Breast epithelium (tissue), 3 donors: Measurements from ENCODE around the gene SNAP25.

Experiments
- POLR2A ChIP-seq: fragments of 450-650 bp; IDR thresholded peaks from one replicate; pipeline ENCODE4 v1.6.1; 2016; ENCODE audit warnings: antibody characterized with exemption, mild to moderate bottlenecking, moderate library complexity
- TF ChIP-seq, protein P1 (sequence below), 3 donors: fragments of 450-650 bp; IDR thresholded peaks; one replicate each; pipeline ENCODE4 v1.5.1; 2016 to 2017; ENCODE audit warnings: antibody characterized with exemption in 3 of 3, mild to moderate bottlenecking in 3 of 3, moderate library complexity in 3 of 3

DNA sequence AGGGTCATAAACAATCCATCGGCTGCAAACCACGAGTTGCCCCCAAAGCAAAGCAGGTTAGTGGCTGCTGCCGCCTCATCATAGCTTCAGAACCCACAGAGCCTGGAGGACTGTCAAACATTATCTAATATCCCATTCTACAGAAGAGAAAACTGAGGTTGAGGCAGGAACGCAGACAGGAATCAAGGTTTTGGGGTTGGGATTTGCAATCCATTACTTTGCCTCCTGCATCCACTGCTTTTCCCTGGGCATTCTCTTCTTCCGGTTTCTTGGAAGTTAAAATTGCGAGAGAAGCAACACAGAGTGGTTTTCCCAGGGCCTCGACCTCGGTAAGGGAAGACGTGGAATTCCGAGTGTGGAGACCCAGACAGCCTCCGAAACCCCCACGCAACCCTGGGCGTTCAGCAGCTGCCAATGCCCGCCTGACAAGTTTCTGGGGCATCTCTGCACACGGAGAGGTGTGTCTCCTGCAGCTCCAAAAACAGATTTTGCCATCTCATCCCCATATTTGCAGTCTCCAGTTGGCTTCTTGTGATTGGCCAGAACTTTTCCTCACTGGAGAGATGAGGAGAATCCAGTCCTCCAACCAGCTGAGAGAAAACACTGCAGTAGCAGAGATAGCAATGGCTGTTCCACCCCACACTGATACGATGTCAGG, 45.5 kb upstream of the SNAP25 start:
- TF ChIP-seq, protein P1, sequence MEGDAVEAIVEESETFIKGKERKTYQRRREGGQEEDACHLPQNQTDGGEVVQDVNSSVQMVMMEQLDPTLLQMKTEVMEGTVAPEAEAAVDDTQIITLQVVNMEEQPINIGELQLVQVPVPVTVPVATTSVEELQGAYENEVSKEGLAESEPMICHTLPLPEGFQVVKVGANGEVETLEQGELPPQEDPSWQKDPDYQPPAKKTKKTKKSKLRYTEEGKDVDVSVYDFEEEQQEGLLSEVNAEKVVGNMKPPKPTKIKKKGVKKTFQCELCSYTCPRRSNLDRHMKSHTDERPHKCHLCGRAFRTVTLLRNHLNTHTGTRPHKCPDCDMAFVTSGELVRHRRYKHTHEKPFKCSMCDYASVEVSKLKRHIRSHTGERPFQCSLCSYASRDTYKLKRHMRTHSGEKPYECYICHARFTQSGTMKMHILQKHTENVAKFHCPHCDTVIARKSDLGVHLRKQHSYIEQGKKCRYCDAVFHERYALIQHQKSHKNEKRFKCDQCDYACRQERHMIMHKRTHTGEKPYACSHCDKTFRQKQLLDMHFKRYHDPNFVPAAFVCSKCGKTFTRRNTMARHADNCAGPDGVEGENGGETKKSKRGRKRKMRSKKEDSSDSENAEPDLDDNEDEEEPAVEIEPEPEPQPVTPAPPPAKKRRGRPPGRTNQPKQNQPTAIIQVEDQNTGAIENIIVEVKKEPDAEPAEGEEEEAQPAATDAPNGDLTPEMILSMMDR (IDR thresholded peaks at IDR 0.05), result no peak
- TF ChIP-seq POLR2A, result no peak
